ENCODE measurements around the gene ZPR1.

ZPR1 gene

DNA sequence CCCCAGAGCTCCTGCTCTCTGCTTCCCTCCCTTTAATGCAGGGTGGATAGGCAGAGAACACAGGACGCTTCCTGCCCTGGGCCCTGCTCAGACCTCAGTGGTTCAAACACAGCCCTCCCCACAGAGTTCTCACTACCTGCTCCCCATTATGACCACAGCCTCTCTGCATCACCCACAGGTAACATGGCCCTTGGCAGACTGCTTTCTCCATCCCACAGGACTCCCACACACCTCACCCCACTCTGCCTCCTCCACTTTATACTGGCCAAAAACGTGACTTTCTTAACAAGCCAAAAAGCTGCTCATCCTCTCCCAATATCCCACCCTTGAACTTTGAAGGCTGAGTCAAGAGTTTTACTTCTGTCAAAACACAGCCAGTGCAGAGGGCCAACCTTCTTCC lies 48.8 kb downstream of the ZPR1 start:
- 92 to 100% methylated on average over 2 of the region's 2 CpGs for WGBS, 2 experiments (ENCODE audit: insufficient coverage in 2 of 2)
- Histone ChIP-seq H3K36me3 (ENCODE audit: control insufficient read depth, insufficient read depth, low read length) (no peaks in the 10 kb centered on the region), H3K4me3 (ENCODE audit: extremely low read depth, insufficient read depth, low read length, poor library complexity, severe bottlenecking) (no peak overlapping the region), H3K4me1 (ENCODE audit: control insufficient read depth, insufficient read depth, low read length, poor library complexity, severe bottlenecking) (peaks cover 9% of the 10 kb centered on the region), H3K27ac (ENCODE audit: low read depth, low read length, severe bottlenecking) (no peak overlapping the region), H3K9me3 (ENCODE audit: control insufficient read depth, low read length) (no peaks in the 10 kb centered on the region)

DNA sequence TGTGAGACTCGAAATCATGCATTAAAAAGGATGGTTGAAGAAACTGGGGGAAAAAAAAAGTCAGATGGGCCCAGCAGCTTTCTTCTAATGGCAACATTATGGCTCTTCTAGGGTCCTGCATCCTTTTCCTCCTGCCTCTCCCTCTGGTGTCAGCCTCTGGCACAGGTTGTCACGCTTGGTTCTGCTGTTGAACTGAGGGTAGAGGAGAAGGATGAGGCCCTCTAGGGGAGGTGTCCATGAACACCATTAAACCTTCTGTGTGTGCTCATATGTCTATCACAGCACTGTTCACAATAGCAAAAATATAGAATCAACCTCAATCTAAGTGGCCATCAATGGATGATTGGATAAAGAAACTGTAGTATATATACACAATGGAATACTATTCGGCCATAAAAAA lies 51.1 kb downstream of the ZPR1 start:
- 86 to 100% methylated on average over 1 of the region's 3 CpGs for WGBS, 2 experiments (ENCODE audit: insufficient coverage in 2 of 2)
- no peak overlapping the region for H3K27ac ChIP-seq (ENCODE audit: low read depth, low read length, severe bottlenecking)
- no peak overlapping the region for H3K4me3 ChIP-seq (ENCODE audit: extremely low read depth, insufficient read depth, low read length, poor library complexity, severe bottlenecking)

DNA sequence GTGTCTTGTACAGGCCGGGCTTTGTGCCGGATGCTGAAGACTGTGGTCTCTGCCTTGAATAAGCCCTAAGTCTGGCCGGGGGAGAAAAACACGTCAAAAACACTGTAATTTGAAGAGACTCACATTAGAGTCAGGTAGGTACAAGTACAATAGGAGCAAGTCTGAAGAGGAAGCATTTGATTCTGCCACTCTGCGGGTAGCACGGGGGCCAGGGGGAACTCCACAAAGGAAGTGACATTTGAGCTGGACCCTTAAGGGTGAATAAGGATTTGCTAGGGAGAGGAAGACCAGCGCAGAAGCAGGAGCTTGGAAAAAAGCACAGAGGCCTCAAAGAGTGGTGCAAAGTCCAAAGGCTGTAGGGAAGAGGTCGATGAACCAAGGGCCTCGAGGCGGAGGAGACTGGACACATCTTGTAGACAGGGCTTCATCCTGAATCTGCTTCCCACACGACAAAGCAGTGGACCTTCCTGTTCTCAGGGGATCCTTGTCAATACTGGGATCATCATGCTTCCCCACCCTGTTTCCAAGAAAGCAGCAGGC lies 53.8 kb downstream of the ZPR1 start:
- peaks cover 8% of the 10 kb centered on the region for H3K4me1 ChIP-seq (ENCODE audit: control insufficient read depth, insufficient read depth, low read length, poor library complexity, severe bottlenecking)
- WGBS, 2 experiments (ENCODE audit: insufficient coverage in 2 of 2), result 83 to 84% methylated on average over 9 to 11 of the region's 11 CpGs
- H3K4me3 ChIP-seq (ENCODE audit: extremely low read depth, insufficient read depth, low read length, poor library complexity, severe bottlenecking), result no peak overlapping the region
- no peak overlapping the region for H3K27ac ChIP-seq (ENCODE audit: low read depth, low read length, severe bottlenecking)
- no peaks in the 10 kb centered on the region for H3K36me3 ChIP-seq (ENCODE audit: control insufficient read depth, insufficient read depth, low read length)
- H3K9me3 ChIP-seq (ENCODE audit: control insufficient read depth, low read length), result no peaks in the 10 kb centered on the region

More for the DNA sequence above, 51.1 kb downstream of the ZPR1 start:
- no peaks in the 10 kb centered on the region for H3K9me3 ChIP-seq (ENCODE audit: control insufficient read depth, low read length)
- no peaks in the 10 kb centered on the region for H3K36me3 ChIP-seq (ENCODE audit: control insufficient read depth, insufficient read depth, low read length)
- peaks cover 1% of the 10 kb centered on the region for H3K4me1 ChIP-seq (ENCODE audit: control insufficient read depth, insufficient read depth, low read length, poor library complexity, severe bottlenecking)

- Histone ChIP-seq H3K4me1 (ENCODE audit: control insufficient read depth, insufficient read depth, low read length, poor library complexity, severe bottlenecking) (peaks cover 8% of the 10 kb centered on the region), H3K4me3 (ENCODE audit: extremely low read depth, insufficient read depth, low read length, poor library complexity, severe bottlenecking) (no peak overlapping the region), H3K27ac (ENCODE audit: low read depth, low read length, severe bottlenecking) (no peak overlapping the region), H3K9me3 (ENCODE audit: control insufficient read depth, low read length) (no peaks in the 10 kb centered on the region), H3K36me3 (ENCODE audit: control insufficient read depth, insufficient read depth, low read length) (no peaks in the 10 kb centered on the region)
- 43 to 74% methylated on average over 5 to 8 of the region's 10 CpGs for WGBS, 2 experiments (ENCODE audit: insufficient coverage in 2 of 2)
Observed at GRCh38 chr11:116733043-116733755, 54.6 kb downstream of the ZPR1 start.

DNA sequence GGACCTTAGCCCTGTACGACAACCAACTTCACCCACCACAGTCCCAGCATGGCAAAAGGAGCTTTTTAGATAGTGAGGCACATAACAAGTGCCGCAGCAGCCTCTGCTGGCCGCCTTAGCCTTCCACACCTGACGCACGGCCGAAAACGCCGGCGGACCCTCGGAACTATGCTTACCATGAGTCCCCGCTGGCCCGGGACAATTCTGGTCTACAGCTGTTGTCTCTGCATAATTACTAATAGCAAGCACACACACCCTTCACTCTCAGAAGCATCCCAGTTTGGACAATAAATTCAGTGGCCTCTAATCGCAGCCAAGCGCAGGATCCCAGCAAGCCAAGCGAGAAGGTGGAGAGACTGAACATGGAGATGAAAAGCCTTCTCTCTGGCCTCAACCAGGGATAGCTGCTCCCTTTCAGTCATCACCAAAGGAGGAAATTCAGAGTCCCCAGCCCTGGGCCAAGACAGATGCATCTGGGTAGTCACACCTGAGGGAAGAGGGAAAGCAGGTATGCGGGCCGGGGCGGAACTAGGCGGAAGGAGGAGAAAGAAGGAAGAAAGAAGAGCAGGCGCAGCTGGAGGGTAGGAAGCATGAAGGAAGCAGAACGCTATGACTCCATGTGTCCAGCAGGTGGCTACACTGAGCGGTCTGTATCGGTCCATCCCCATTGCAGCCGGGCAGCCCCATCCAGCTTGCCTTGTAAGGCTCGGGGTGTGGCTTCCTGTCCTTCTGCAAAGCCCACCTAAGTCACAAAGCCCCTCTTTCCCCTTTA lies 55.4 kb downstream of the ZPR1 start:
- no peak overlapping the region for H3K27ac ChIP-seq (ENCODE audit: low read depth, low read length, severe bottlenecking)
- peaks cover 8% of the 10 kb centered on the region for H3K4me1 ChIP-seq (ENCODE audit: control insufficient read depth, insufficient read depth, low read length, poor library complexity, severe bottlenecking)
- no peak overlapping the region for H3K4me3 ChIP-seq (ENCODE audit: extremely low read depth, insufficient read depth, low read length, poor library complexity, severe bottlenecking)
- H3K9me3 ChIP-seq (ENCODE audit: control insufficient read depth, low read length), result no peaks in the 10 kb centered on the region
- WGBS, 2 experiments (ENCODE audit: insufficient coverage in 2 of 2), result 51 to 58% methylated on average over 23 of the region's 25 CpGs
- H3K36me3 ChIP-seq (ENCODE audit: control insufficient read depth, insufficient read depth, low read length), result no peaks in the 10 kb centered on the region

DNA sequence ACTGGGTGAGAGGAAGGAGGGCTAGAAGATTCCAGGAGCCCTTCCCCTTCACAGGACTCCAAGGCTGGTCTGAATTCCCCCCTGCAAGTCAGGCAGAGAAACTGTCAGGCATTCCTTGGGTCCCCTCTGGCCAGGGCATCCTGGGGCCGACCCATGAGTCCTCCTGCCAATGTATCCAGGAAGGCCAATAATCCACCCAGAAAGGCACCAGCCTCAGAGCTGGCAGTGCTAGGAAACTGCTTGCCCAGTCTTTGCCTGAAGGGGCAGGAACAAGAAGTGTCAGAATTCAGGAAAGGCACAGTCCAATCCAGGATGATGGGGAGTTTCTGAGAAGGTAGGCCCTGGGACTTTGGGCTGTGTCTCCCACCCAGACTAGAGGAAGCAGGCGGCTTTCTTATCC lies 56.0 kb downstream of the ZPR1 start:
- Histone ChIP-seq H3K4me1 (ENCODE audit: control insufficient read depth, insufficient read depth, low read length, poor library complexity, severe bottlenecking) (peaks cover 8% of the 10 kb centered on the region), H3K9me3 (ENCODE audit: control insufficient read depth, low read length) (no peaks in the 10 kb centered on the region), H3K36me3 (ENCODE audit: control insufficient read depth, insufficient read depth, low read length) (no peaks in the 10 kb centered on the region), H3K4me3 (ENCODE audit: extremely low read depth, insufficient read depth, low read length, poor library complexity, severe bottlenecking) (no peak overlapping the region), H3K27ac (ENCODE audit: low read depth, low read length, severe bottlenecking) (no peak overlapping the region)
- 81 to 84% methylated on average over 2 of the region's 2 CpGs for WGBS, 2 experiments (ENCODE audit: insufficient coverage in 2 of 2)

DNA sequence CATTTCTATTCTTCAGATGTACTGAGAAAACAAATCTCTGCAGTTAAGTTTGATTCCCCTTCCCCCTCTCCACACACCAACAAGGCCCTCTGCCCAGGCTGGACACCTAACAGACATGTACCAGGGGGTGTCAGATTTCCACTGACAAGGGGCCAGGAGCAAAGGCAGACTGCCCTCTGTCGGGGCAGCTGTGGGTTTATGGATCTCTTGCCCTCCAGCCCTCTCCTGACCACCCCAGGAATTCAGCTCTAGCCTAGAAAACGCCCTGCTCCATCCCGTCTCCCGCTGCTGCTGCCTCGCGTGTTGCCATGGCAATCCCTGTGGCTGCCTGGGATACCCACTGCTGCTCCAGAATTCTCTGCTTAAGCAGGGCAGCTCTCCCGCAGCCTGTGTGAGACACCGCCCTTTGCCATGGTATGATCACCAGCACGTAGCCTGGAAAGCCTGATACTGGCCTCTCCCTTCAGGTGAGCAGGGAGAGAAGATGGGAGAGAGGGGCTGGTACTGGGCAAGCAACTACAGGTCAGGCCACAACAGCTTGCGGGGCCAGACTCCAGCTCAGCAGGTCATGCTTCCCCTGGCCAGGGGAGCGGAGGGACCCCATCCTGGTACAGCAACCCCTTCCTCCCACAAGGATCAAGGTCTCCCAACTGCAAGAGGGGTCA lies 56.6 kb downstream of the ZPR1 start:
- Histone ChIP-seq H3K4me3 (ENCODE audit: extremely low read depth, insufficient read depth, low read length, poor library complexity, severe bottlenecking) (no peak overlapping the region), H3K9me3 (ENCODE audit: control insufficient read depth, low read length) (no peaks in the 10 kb centered on the region), H3K4me1 (ENCODE audit: control insufficient read depth, insufficient read depth, low read length, poor library complexity, severe bottlenecking) (peaks cover 10% of the 10 kb centered on the region), H3K36me3 (ENCODE audit: control insufficient read depth, insufficient read depth, low read length) (no peaks in the 10 kb centered on the region), H3K27ac (ENCODE audit: low read depth, low read length, severe bottlenecking) (no peak overlapping the region)
- 19 to 24% methylated on average over 9 of the region's 11 CpGs for WGBS, 2 experiments (ENCODE audit: insufficient coverage in 2 of 2)

DNA sequence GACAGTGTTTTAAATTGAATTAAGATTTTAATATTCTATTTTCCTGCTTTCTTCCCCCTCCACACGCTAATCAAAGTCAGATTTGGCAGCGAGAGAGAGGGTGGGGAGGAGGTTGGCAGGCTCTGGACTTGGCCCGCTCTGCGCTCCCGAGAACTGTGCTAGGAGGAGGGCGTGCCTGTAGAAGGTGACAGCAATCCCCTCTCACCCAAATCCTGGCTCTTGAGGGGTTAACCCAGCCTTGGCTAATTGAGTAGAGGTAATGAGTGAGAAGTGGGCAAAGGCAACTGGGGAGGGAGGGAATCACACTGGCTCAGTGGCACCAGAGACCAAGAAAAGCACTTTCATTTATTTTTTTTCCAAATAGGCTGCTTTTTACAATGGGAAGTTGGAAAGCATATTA lies 57.2 kb downstream of the ZPR1 start:
- H3K4me1 ChIP-seq (ENCODE audit: control insufficient read depth, insufficient read depth, low read length, poor library complexity, severe bottlenecking), result peaks cover 11% of the 10 kb centered on the region
- H3K27ac ChIP-seq (ENCODE audit: low read depth, low read length, severe bottlenecking), result no peak overlapping the region
- no peaks in the 10 kb centered on the region for H3K9me3 ChIP-seq (ENCODE audit: control insufficient read depth, low read length)
- WGBS, 2 experiments (ENCODE audit: insufficient coverage in 2 of 2), result no CpG with 5 or more reads among the region's 6 CpGs
- no peak overlapping the region for H3K4me3 ChIP-seq (ENCODE audit: extremely low read depth, insufficient read depth, low read length, poor library complexity, severe bottlenecking)
- no peaks in the 10 kb centered on the region for H3K36me3 ChIP-seq (ENCODE audit: control insufficient read depth, insufficient read depth, low read length)

- Histone ChIP-seq H3K4me3 (ENCODE audit: extremely low read depth, insufficient read depth, low read length, poor library complexity, severe bottlenecking) (no peak overlapping the region), H3K27ac (ENCODE audit: low read depth, low read length, severe bottlenecking) (no peak overlapping the region), H3K9me3 (ENCODE audit: control insufficient read depth, low read length) (no peaks in the 10 kb centered on the region), H3K36me3 (ENCODE audit: control insufficient read depth, insufficient read depth, low read length) (no peaks in the 10 kb centered on the region), H3K4me1 (ENCODE audit: control insufficient read depth, insufficient read depth, low read length, poor library complexity, severe bottlenecking) (peaks cover 11% of the 10 kb centered on the region)
- no CpG with 5 or more reads among the region's 10 CpGs for WGBS, 2 experiments (ENCODE audit: insufficient coverage in 2 of 2)
Observed at GRCh38 chr11:116730241-116730561, 57.6 kb downstream of the ZPR1 start.

DNA sequence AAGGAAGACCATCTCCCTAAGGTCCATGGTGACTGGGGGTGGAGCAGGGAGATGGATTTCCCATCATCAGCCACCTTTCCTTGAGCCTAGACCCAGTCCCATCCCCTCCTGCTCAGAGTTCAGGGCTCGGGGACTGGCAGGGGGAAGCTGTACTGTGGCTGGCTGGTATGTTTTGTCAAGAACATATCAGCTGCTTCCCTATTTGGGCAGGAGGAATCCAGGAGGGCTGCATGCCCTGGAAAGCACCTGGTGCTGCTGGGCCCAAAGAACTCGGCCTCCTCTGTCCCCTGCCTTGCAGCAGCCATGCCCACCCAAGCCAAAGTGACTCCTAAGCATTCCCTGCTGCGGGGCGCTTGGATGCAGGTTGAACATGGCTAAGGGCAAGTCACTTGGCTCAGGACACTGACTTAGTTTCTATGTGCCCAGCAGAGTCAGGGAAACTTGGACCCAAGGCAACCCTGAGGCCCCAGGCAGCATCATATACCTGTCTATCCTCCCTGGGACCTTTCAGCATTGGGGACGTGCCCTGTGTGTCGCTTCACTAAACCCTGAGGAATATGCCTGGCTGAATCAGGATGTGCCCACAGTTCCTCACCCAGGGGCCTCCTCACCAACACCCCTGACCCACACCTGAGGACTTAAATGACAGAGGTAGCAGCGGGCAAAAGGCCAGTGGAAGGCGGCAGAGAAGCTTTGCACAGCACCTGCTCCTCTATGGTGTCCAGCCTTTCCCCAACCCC lies 58.2 kb downstream of the ZPR1 start:
- H3K36me3 ChIP-seq (ENCODE audit: control insufficient read depth, insufficient read depth, low read length), result no peaks in the 10 kb centered on the region
- no peak overlapping the region for H3K4me3 ChIP-seq (ENCODE audit: extremely low read depth, insufficient read depth, low read length, poor library complexity, severe bottlenecking)
- H3K27ac ChIP-seq (ENCODE audit: low read depth, low read length, severe bottlenecking), result no peak overlapping the region
- H3K4me1 ChIP-seq (ENCODE audit: control insufficient read depth, insufficient read depth, low read length, poor library complexity, severe bottlenecking), result peaks cover 11% of the 10 kb centered on the region
- H3K9me3 ChIP-seq (ENCODE audit: control insufficient read depth, low read length), result no peaks in the 10 kb centered on the region
- WGBS, 2 experiments (ENCODE audit: insufficient coverage in 2 of 2), result 89 to 93% methylated on average over 5 to 6 of the region's 8 CpGs
